Activated T-cell treated with anti-CD3 and anti-CD28 coated beads, Interleukin-2, amount 50 U/mL, for 72 hours (primary cell): ENCODE measurements around the gene MIER3. TPM values are rescaled to one million over a fixed set of nuclear protein-coding genes. Genes with fewer than 3 reads are reported as not detected.

ENCODE experiments used
- ATAC-seq, 2 donors: fragments of 150-1000 bp; cut with Tn5 transposase; replicated peaks in 1 of 2; 2 replicates each; pipeline ENCODE4 v1.10.0; 2021; ENCODE audit warnings: moderate library complexity in 2 of 2, mild to moderate bottlenecking in 1 of 2
- DNase-seq, 2 donors: peaks; one replicate each; pipeline ENCODE4 v3.0.0; 2021 to 2022; ENCODE audit warnings: mixed read lengths in 1 of 2
- H3K27ac Mint-ChIP-seq: one replicate; pipeline ENCODE4 v1.8.0; 2022; ENCODE audit warnings: mild to moderate bottlenecking, moderate library complexity, mixed read lengths
- H3K27me3 Mint-ChIP-seq: one replicate; pipeline ENCODE4 v1.8.0; 2022; ENCODE audit warnings: low read depth, mixed read lengths
- H3K36me3 Mint-ChIP-seq, 2 donors: one replicate each; pipeline ENCODE4 v1.8.0; 2022; ENCODE audit warnings: mixed read lengths in 2 of 2, mild to moderate bottlenecking in 1 of 2; ENCODE audit not compliant: insufficient read depth in 2 of 2
- H3K4me1 Mint-ChIP-seq: one replicate; pipeline ENCODE4 v1.8.0; 2022; ENCODE audit warnings: low read depth, mixed read lengths
- H3K4me3 Mint-ChIP-seq, 2 donors: one replicate each; pipeline ENCODE4 v1.8.0; 2022; ENCODE audit warnings: mild to moderate bottlenecking in 2 of 2, mixed read lengths in 2 of 2, moderate library complexity in 2 of 2
- H3K9me3 Mint-ChIP-seq, 2 donors: one replicate each; pipeline ENCODE4 v1.8.0; 2022; ENCODE audit warnings: mixed read lengths in 2 of 2
- total RNA-seq, 2 donors: library from RNA; stranded (reverse); gene quantifications; one replicate each; pipeline ENCODE4 v1.2.3, GENCODE V29; 2022

MIER3 gene, protein sequence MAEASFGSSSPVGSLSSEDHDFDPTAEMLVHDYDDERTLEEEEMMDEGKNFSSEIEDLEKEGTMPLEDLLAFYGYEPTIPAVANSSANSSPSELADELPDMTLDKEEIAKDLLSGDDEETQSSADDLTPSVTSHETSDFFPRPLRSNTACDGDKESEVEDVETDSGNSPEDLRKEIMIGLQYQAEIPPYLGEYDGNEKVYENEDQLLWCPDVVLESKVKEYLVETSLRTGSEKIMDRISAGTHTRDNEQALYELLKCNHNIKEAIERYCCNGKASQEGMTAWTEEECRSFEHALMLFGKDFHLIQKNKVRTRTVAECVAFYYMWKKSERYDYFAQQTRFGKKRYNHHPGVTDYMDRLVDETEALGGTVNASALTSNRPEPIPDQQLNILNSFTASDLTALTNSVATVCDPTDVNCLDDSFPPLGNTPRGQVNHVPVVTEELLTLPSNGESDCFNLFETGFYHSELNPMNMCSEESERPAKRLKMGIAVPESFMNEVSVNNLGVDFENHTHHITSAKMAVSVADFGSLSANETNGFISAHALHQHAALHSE
- total RNA-seq = 10 to 100 TPM; 19.5 to 22.2 TPM

DNA sequence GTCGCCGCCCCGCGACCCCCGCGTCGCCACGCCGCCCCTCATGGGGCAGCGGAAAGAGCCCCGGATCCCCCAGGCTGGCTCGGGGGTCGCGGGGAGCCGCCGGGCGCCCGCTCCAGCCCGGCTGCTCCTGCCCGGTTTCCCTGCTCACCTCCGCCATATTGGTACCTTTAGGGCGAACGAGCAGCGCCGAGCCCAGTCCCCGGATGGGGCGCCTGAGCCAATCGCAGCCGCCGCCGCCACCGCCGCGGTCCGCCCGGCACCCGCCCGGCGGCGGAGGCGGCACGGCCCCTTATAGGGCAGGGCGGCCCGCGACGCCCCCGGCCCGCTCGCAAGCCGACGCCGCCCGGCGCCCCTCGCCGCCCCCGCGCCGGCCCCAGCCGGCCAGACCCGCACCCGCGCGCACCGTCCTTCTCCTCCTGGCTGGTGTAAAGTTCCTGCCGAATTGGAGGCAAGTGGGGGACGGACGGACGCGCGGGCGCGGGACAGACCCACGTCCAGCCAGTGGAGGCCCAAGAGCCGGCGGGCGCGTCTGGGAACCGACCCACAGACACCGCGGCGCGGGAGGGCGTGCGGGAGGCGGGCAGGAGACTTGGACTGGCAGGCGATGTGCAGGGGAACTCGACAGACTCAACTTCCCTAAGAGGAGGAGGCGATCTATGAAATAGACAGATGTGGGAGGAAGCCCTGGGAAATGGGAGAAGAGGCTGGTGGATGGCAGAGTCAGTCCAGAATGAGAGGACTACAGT is at the start of gene MIER3:
MIER3 (minus strand) TSS at position 178 of the 746 bp plus-strand sequence; CDS start at position 157, 21 bp downstream.
- ATAC-seq (peak; percentile 97 to 98), DNase-seq (peak; percentile 87 to 88)
- H3K27me3 Mint-ChIP-seq = peaks cover 32% of the 10 kb centered on the region
- H3K27ac Mint-ChIP-seq = peak within 1 kb of the TSS; percentile 87
- H3K4me3 Mint-ChIP-seq = peak within 1 kb of the TSS; percentile 96 to 97
- no peaks in the 10 kb centered on the region for H3K9me3 Mint-ChIP-seq
- peaks cover 27% of the 10 kb centered on the region for H3K4me1 Mint-ChIP-seq
- peaks cover 4 to 13% of the 10 kb centered on the region in 2 donors for H3K36me3 Mint-ChIP-seq

DNA sequence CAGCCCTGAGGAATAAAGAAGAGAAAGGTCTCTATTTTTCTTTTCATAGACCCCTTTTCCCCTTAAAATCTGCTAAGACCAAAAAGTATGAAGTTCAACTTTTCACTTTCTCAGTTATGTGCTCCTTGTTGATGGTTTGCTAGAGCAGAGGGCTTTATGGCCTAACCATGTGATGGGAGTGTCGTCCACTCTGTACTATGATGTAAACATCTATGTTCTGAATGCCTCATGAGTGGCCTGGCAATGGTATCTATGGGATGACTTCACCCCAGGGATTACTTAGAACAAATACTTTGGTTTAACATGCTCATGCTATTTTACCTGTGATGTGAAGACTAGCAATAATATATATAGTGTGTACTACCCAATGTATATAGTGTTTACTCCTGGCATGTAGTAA is 43.7 kb upstream of the MIER3 start:
- Mint-ChIP-seq H3K4me1 (no peaks in the 10 kb centered on the region), H3K27ac (no peak overlapping the region), H3K27me3 (peaks cover 4% of the 10 kb centered on the region), H3K9me3 (no peaks in the 10 kb centered on the region), H3K36me3 (no peaks in the 10 kb centered on the region), H3K4me3 (no peak overlapping the region)
- DNase-seq (no peak), ATAC-seq (no peak)

DNA sequence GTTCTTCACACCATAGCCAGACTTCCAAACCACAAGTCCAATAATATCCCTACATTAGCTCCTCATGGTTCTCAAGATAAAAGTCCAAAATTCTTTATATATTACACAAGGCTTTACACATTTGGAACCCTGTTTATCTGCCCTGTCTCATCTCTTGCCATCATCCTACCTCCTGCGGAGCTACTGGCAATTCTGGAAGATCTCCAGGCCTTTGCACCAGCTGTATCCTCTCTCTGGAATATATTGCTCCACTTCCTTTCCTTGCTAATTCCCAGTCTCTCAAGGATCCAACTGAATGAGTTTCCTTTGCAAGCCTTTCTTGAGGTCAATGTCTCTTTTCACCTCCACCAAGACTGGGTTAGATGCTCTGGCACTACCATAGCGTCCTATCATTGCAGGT is 41.3 kb upstream of the MIER3 start:
- no peak overlapping the region for H3K27ac Mint-ChIP-seq
- H3K36me3 Mint-ChIP-seq = no peaks in the 10 kb centered on the region
- no peak for DNase-seq
- no peak for ATAC-seq
- H3K27me3 Mint-ChIP-seq = no peaks in the 10 kb centered on the region
- no peaks in the 10 kb centered on the region for H3K9me3 Mint-ChIP-seq
- no peaks in the 10 kb centered on the region for H3K4me1 Mint-ChIP-seq
- H3K4me3 Mint-ChIP-seq = no peak overlapping the region

DNA sequence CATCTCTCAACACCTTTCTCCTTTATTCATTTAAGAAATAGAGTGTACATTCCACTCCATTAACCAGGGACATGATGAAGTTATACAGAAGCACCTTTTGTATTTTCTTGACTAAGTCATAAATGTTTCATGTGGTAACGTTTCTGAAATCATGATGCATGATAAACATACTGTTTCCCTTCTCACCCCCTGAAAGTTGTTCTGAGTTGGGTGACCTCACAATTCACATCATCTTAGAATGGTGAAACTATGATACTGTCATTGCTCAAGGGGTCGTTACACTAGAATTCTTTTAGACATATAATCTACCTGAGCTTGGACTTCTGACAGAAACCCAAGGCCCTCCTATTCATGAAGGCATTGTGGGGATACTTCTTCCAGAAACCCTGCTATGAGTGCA is 37.8 kb upstream of the MIER3 start:
- Mint-ChIP-seq H3K9me3 (no peaks in the 10 kb centered on the region), H3K27ac (no peak overlapping the region), H3K27me3 (no peaks in the 10 kb centered on the region), H3K4me1 (peaks cover 6% of the 10 kb centered on the region), H3K36me3 (no peaks in the 10 kb centered on the region), H3K4me3 (no peak overlapping the region)
- peak; percentile 58 to 84 for ATAC-seq
- DNase-seq = no peak

DNA sequence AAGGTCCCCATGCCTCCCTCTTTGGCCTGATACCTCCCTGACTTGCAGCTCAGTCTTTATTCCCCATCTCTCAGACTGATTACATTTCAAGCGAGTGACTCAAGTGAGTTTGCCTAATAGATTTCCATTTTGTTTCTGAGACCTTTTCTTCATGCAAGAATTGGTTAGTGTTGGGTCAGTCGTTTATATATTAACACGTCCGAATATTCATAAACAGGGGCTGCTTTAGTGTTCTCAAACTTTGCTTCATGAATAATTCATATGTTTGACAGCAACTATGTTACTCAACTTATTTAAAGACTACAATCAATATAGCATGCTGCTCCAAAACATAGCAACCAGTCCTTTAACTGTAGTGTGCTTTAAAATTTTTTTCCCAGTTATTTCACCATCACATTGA is 36.6 kb upstream of the MIER3 start:
- Mint-ChIP-seq H3K27me3 (no peaks in the 10 kb centered on the region), H3K27ac (no peak overlapping the region), H3K4me1 (peaks cover 16% of the 10 kb centered on the region), H3K4me3 (no peak overlapping the region), H3K9me3 (no peaks in the 10 kb centered on the region), H3K36me3 (no peaks in the 10 kb centered on the region)
- no peak for ATAC-seq
- no peak for DNase-seq

DNA sequence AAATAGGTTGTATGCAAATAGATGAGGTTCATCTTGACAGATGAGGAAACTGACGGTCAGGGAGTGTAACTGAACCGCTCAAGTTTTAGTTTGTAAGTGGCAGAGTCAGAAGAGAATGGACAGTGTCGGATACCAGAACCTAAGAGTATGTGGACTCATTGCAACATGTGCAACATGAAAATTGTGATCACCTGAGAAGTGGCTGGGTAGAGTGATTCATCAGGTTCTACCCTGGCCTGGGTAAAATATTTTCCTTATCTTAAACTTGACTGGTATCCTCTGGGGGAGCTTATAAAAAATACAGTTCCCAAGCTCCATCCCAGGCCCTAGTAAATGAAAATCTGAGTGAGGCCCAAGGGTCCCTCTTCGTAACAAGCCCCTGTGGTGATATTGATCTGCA is 35.2 kb upstream of the MIER3 start:
- Mint-ChIP-seq H3K27me3 (no peaks in the 10 kb centered on the region), H3K36me3 (no peaks in the 10 kb centered on the region), H3K4me3 (no peak overlapping the region), H3K4me1 (peaks cover 16% of the 10 kb centered on the region), H3K9me3 (no peaks in the 10 kb centered on the region), H3K27ac (no peak overlapping the region)
- ATAC-seq (no peak), DNase-seq (no peak)

DNA sequence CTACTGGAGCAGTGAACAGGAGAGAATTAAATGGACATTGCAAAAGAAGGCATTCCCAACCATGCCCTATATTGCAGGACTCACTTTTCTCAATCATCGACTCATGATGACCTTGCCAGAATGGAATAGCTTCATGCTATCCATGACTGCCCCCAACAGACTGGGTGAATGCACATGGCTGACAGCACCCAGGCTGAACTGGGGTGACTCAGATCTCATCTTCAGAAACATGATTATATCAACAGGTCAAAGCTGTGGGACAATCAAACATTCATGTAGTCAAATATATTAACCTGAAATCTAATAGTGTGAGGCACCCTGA is 34.7 kb upstream of the MIER3 start:
- DNase-seq = no peak
- no peaks in the 10 kb centered on the region for H3K36me3 Mint-ChIP-seq
- H3K4me3 Mint-ChIP-seq = no peak overlapping the region
- no peak overlapping the region for H3K27ac Mint-ChIP-seq
- no peak for ATAC-seq
- no peaks in the 10 kb centered on the region for H3K27me3 Mint-ChIP-seq
- H3K4me1 Mint-ChIP-seq = peaks cover 16% of the 10 kb centered on the region
- no peaks in the 10 kb centered on the region for H3K9me3 Mint-ChIP-seq

DNA sequence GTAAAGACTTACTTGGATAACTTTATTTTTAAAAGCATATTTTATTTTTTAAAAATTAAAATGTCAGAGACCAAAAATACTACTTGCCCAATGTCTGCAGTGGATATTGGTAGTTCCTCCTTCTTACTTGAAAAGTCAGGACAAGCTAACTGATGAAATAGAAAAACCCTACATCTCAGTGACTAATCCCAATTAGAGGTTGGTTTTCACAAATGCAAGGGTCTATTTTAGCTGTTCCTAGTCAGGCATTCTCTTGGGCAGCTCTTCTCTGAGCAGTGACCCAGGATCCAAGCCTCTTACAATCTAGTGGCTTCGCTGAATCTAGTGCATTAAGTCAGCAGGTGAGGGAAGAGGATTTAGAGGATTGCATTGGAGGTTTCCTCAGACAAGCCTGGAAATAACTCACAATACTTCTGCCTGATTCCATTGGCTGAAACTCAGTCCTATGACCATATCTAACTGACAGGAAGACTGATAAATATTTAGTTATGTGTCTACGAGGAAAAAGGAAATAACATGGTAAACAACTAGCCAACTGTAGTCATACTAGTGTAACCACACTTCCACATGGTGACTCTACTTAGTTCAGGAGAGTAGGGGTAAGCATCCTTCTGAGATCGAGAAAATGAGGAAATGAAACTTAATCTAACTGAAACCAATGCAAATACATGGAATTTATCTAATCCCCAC is 34.2 kb upstream of the MIER3 start:
- Mint-ChIP-seq H3K4me1 (peaks cover 16% of the 10 kb centered on the region), H3K27me3 (no peaks in the 10 kb centered on the region), H3K36me3 (no peaks in the 10 kb centered on the region), H3K9me3 (no peaks in the 10 kb centered on the region), H3K27ac (no peak overlapping the region), H3K4me3 (no peak overlapping the region)
- DNase-seq (no peak), ATAC-seq (no peak)

DNA sequence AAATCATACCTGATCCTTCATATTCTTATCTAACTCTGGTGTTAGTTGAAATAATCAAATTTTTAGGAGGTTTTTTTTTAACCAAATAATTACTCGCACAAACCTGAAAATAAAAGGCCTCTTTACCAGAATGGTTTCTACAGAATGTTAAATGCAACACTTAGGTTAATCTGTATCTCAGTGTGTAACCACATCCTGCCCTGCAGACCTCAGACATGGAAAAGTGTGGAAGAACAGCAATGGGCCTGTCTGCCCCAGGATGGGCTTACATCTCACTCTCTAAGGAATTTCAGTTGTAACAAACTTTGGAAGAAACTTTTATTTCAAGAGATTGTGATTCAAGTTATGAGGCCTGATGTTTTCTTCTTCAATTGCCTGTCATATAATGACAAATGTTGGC is 32.5 kb upstream of the MIER3 start:
- Mint-ChIP-seq H3K36me3 (no peaks in the 10 kb centered on the region), H3K4me3 (no peak overlapping the region), H3K27me3 (no peaks in the 10 kb centered on the region), H3K9me3 (no peaks in the 10 kb centered on the region), H3K27ac (no peak overlapping the region), H3K4me1 (peaks cover 16% of the 10 kb centered on the region)
- DNase-seq (no peak), ATAC-seq (no peak)

DNA sequence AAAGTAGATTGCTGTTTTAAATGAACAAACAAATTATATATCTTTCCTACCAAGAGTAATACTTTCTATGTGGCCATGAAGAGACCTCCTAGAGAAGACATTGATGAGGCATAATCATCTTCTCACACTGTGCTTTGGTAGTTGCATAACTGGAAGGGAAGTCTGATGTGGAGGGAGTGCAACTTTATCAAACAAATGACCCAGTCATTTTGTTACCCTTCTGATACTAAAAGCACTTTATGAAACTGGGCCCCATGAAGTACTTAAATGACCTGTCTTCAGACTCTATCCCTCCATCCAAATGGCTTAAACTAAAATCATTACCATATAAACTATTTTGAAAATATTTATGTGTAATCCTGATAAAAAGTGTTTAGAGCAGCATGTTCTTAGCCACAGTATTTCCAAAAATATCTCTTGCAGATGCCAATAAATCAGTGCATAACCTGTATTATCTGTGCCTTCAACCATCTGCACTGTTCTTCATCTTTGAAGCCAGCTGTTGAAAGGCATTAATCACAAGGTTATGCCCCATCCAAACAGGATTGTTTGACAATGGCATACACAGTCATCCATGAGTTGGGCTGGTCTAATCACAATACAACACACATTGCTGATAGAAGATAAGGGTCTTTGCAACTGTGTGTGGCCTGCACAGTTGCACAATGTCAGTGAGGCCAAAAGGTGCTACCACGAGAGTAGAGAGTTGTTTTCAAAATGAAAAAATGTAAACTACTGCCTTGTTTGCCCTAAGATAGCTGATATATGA is 31.9 kb upstream of the MIER3 start:
- H3K27me3 Mint-ChIP-seq = no peaks in the 10 kb centered on the region
- no peak overlapping the region for H3K4me3 Mint-ChIP-seq
- H3K27ac Mint-ChIP-seq = no peak overlapping the region
- no peak for DNase-seq
- no peaks in the 10 kb centered on the region for H3K36me3 Mint-ChIP-seq
- H3K9me3 Mint-ChIP-seq = no peaks in the 10 kb centered on the region
- ATAC-seq = peak; percentile 70 to 81
- H3K4me1 Mint-ChIP-seq = peaks cover 16% of the 10 kb centered on the region

DNA sequence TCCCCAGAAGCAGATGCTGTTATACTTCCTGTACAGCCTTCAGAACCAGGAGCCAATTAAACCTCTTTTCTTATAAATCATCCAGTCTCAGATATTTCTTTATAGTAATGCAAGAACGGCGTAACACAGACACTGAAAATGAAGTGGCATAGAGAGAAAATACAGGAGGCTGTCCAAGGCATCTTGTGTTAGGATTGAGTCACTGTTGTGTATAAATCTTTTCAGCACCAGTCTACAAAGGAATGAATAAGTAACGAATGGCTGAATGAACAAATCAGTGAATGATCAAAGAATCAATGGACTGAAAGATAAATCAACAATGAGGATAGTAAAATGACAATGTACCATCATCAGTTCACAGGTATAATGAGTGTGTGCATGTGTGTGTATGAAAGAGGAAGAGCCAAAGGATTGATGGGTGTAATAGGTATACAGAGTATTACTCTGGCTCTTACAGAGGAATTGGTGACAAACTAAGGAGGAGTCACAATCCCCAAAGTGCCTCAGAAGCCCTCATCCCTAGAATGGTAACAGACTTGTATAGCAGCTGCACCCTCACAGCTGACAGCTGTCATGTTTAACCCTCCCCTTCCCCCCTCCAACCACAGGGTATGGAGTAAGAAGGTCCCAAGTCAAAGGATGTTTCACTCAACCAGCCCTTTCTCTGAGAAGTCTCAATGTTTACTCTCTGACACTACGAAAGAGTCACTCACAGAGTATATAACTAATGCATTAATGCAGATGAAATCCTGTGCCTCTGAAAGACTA is 29.8 kb upstream of the MIER3 start:
- Mint-ChIP-seq H3K27ac (no peak overlapping the region), H3K4me3 (no peak overlapping the region), H3K27me3 (no peaks in the 10 kb centered on the region), H3K9me3 (no peaks in the 10 kb centered on the region), H3K36me3 (no peaks in the 10 kb centered on the region), H3K4me1 (peaks cover 16% of the 10 kb centered on the region)
- ATAC-seq (peak in 1 of 2 donors; percentile 12), DNase-seq (no peak)

DNA sequence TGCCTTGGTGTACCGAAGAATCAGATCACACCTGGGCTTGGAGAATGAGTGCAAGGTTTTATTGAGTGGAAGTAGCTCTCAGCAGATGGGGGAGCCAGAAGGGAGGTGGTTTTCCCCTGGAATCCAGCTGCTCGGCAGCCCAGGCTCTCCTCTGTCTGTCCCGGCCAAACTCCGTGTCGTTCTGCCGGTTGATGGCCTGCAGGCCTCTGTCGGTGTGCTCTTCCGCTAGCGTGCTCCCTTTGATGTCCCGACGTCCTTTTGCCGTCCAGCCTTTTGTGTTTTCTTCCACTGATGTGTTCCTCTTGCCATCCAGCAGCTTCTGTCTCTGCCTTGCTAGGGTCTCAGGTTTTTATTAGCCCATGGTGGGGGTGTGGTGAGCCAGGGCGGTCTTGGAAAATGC is 28.0 kb upstream of the MIER3 start:
- no peak for ATAC-seq
- H3K4me1 Mint-ChIP-seq = peaks cover 10% of the 10 kb centered on the region
- H3K27me3 Mint-ChIP-seq = no peaks in the 10 kb centered on the region
- no peaks in the 10 kb centered on the region for H3K9me3 Mint-ChIP-seq
- DNase-seq = no peak
- H3K36me3 Mint-ChIP-seq = no peaks in the 10 kb centered on the region
- H3K4me3 Mint-ChIP-seq = peak overlapping the region in 1 of 2 donors; percentile 45
- no peak overlapping the region for H3K27ac Mint-ChIP-seq
